Measurements from ENCODE around the gene SMARCA2.

SMARCA2 gene

GRCh38 chr9:2014696-2015580 lies at the start of gene SMARCA2:
SMARCA2 (plus strand) TSS chr9:2015347; CDS start chr9:2029023, 13,676 bp downstream.
- peak within 1 kb of the TSS; percentile 67 to 76 for H3K4me3 ChIP-seq
- peak within 1 kb of the TSS; percentile 96 to 97 for H3K27ac ChIP-seq
- H3K27me3 ChIP-seq: no peaks in the 10 kb centered on the region
- peaks cover 0 to 31% (median 22%) of the 10 kb centered on the region in 4 donors for H3K4me1 ChIP-seq
- DNase-seq: peak; percentile 98 to 99
- H3K36me3 ChIP-seq: no peaks in the 10 kb centered on the region
- intact Hi-C loops (cut with DNase I; ENCODE audit: low total_unique reads): loop anchor here (10.0 kb wide), 3 partner anchors 110 to 830 kb away; partner anchors contain the start of genes PUM3 and VLDLR
- TF ChIP-seq CTCF (IDR thresholded peaks at IDR 0.05): no peak
- no peaks in the 10 kb centered on the region for H3K9me3 ChIP-seq

- intact Hi-C loops (cut with DNase I; ENCODE audit: low total_unique reads): no loop called here
- TF ChIP-seq CTCF (IDR thresholded peaks at IDR 0.05): no peak
These were observed 48.3 kb upstream of the SMARCA2 start for GRCh38 chr9:1966725-1967366.

GRCh38 chr9:1969160-1969559 lies 46.0 kb upstream of the SMARCA2 start:
- H3K4me3 ChIP-seq: no peak overlapping the region
- intact Hi-C loops (cut with DNase I; ENCODE audit: low total_unique reads): no loop called here
- DNase-seq: no peak
- no peaks in the 10 kb centered on the region for H3K36me3 ChIP-seq
- H3K4me1 ChIP-seq: no peaks in the 10 kb centered on the region
- TF ChIP-seq CTCF (IDR thresholded peaks at IDR 0.05): no peak
- H3K27me3 ChIP-seq: no peaks in the 10 kb centered on the region
- no peak overlapping the region for H3K27ac ChIP-seq
- H3K9me3 ChIP-seq: no peaks in the 10 kb centered on the region

More at GRCh38 chr9:1966725-1967366, 48.3 kb upstream of the SMARCA2 start:
- DNase-seq: no peak
- H3K27me3 ChIP-seq: no peaks in the 10 kb centered on the region
- H3K9me3 ChIP-seq: no peaks in the 10 kb centered on the region
- H3K27ac ChIP-seq: no peak overlapping the region
- H3K36me3 ChIP-seq: no peaks in the 10 kb centered on the region
- H3K4me1 ChIP-seq: no peaks in the 10 kb centered on the region
- H3K4me3 ChIP-seq: no peak overlapping the region

GRCh38 chr9:1969898-1970297 lies 45.2 kb upstream of the SMARCA2 start:
- Histone ChIP-seq H3K9me3 (no peaks in the 10 kb centered on the region), H3K27me3 (no peaks in the 10 kb centered on the region), H3K4me1 (no peaks in the 10 kb centered on the region), H3K27ac (no peak overlapping the region), H3K36me3 (no peaks in the 10 kb centered on the region), H3K4me3 (no peak overlapping the region)
- no peak for TF ChIP-seq CTCF (IDR thresholded peaks at IDR 0.05)
- DNase-seq: no peak
- intact Hi-C loops (cut with DNase I; ENCODE audit: low total_unique reads): no loop called here

- no peaks in the 10 kb centered on the region for H3K27me3 ChIP-seq
- no peak for DNase-seq
- H3K4me3 ChIP-seq: no peak overlapping the region
- H3K36me3 ChIP-seq: no peaks in the 10 kb centered on the region
- no peaks in the 10 kb centered on the region for H3K4me1 ChIP-seq
- H3K27ac ChIP-seq: no peak overlapping the region
- intact Hi-C loops (cut with DNase I; ENCODE audit: low total_unique reads): no loop called here
- no peak for TF ChIP-seq CTCF (IDR thresholded peaks at IDR 0.05)
- H3K9me3 ChIP-seq: no peaks in the 10 kb centered on the region
These were observed 42.5 kb upstream of the SMARCA2 start for GRCh38 chr9:1972672-1973071.
